ENCODE data around the gene OVAAL. TPM values are rescaled to one million over a fixed set of nuclear protein-coding genes. Genes with fewer than 3 reads are reported as not detected.

The OVAAL gene
- total RNA-seq, 3 donors from 2014 or later (not counting 1 experiment from before 2014, with no cell fraction given), result not detected

DNA sequence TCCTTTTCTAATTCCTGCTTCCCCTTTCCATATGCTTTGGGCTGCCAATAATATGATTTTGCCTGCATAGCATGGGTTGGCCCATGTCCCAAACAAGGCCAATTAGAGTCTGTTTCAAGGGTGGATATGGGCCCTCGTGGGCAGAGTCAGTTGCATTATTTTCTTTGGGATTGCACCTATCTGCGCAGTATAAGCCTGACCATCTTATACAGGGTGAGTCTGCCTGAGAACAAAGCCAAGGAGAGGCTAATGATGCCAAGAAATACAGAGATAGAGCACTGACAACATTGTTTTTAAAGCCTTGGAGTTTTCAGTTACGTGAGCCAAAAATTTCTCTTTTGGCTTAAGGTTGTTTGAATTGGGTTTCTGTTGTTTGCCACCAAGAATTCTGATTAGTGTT is 18.6 kb downstream of the OVAAL start:
- Mint-ChIP-seq H3K36me3 (no peaks in the 10 kb centered on the region), H3K27me3 (ENCODE audit: low read depth in 2 of 2) (peaks cover 6 to 9% of the 10 kb centered on the region in 2 donors), H3K27ac (no peak overlapping the region), H3K9me3 (no peaks in the 10 kb centered on the region), H3K4me1 (no peaks in the 10 kb centered on the region), H3K4me3 (no peak overlapping the region)
- TF ChIP-seq, protein P1, sequence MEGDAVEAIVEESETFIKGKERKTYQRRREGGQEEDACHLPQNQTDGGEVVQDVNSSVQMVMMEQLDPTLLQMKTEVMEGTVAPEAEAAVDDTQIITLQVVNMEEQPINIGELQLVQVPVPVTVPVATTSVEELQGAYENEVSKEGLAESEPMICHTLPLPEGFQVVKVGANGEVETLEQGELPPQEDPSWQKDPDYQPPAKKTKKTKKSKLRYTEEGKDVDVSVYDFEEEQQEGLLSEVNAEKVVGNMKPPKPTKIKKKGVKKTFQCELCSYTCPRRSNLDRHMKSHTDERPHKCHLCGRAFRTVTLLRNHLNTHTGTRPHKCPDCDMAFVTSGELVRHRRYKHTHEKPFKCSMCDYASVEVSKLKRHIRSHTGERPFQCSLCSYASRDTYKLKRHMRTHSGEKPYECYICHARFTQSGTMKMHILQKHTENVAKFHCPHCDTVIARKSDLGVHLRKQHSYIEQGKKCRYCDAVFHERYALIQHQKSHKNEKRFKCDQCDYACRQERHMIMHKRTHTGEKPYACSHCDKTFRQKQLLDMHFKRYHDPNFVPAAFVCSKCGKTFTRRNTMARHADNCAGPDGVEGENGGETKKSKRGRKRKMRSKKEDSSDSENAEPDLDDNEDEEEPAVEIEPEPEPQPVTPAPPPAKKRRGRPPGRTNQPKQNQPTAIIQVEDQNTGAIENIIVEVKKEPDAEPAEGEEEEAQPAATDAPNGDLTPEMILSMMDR (IDR thresholded peaks at IDR 0.05), result no peak
- H3K36me3 ChIP-seq (ENCODE audit: control insufficient read depth, insufficient read depth, low read length), result no peaks in the 10 kb centered on the region
- H3K27me3 ChIP-seq (ENCODE audit: control insufficient read depth, insufficient read depth, low read length), result no peaks in the 10 kb centered on the region
- H3K27ac ChIP-seq (ENCODE audit: low read length), result no peak overlapping the region
- no peaks in the 10 kb centered on the region for H3K4me1 ChIP-seq (ENCODE audit: control insufficient read depth, insufficient read depth, low read length)
- DNase-seq (no peak), ATAC-seq (no peak)
- intact Hi-C loops (cut with micrococcal nuclease), result no loop called here
- H3K4me3 ChIP-seq (ENCODE audit: low read length), result no peak overlapping the region
- no peaks in the 10 kb centered on the region for H3K9me3 ChIP-seq (ENCODE audit: control insufficient read depth, insufficient read depth, low read length)
- WGBS (ENCODE audit: insufficient coverage), result 82% methylated on average over 3 of the region's 3 CpGs

GRCh38 chr1:180579961-180580611 is 21.3 kb downstream of the OVAAL start:
- DNase-seq, result no peak
- Mint-ChIP-seq H3K27me3 (ENCODE audit: low read depth in 2 of 2) (no peaks in the 10 kb centered on the region), H3K4me3 (no peak overlapping the region), H3K4me1 (no peaks in the 10 kb centered on the region), H3K36me3 (no peaks in the 10 kb centered on the region), H3K27ac (no peak overlapping the region), H3K9me3 (no peaks in the 10 kb centered on the region)
- Histone ChIP-seq H3K27ac (ENCODE audit: low read length) (no peak overlapping the region), H3K4me3 (ENCODE audit: low read length) (no peak overlapping the region), H3K9me3 (ENCODE audit: control insufficient read depth, insufficient read depth, low read length) (no peaks in the 10 kb centered on the region), H3K27me3 (ENCODE audit: control insufficient read depth, insufficient read depth, low read length) (no peaks in the 10 kb centered on the region), H3K4me1 (ENCODE audit: control insufficient read depth, insufficient read depth, low read length) (no peaks in the 10 kb centered on the region), H3K36me3 (ENCODE audit: control insufficient read depth, insufficient read depth, low read length) (no peaks in the 10 kb centered on the region)
- 95% methylated on average over 5 of the region's 6 CpGs for whole genome bisulfite sequencing (ENCODE audit: insufficient coverage)
- no peak for ATAC-seq
- intact Hi-C loops (cut with micrococcal nuclease), result no loop called here
- TF ChIP-seq, protein P1 (IDR thresholded peaks at IDR 0.05), result no peak

- Histone ChIP-seq H3K4me3 (ENCODE audit: low read length) (no peak overlapping the region), H3K27me3 (ENCODE audit: control insufficient read depth, insufficient read depth, low read length) (no peaks in the 10 kb centered on the region), H3K27ac (ENCODE audit: low read length) (no peak overlapping the region), H3K4me1 (ENCODE audit: control insufficient read depth, insufficient read depth, low read length) (no peaks in the 10 kb centered on the region), H3K9me3 (ENCODE audit: control insufficient read depth, insufficient read depth, low read length) (no peaks in the 10 kb centered on the region), H3K36me3 (ENCODE audit: control insufficient read depth, insufficient read depth, low read length) (no peaks in the 10 kb centered on the region)
- H3K36me3 Mint-ChIP-seq, result no peaks in the 10 kb centered on the region
- no peaks in the 10 kb centered on the region for H3K9me3 Mint-ChIP-seq
- peaks cover 0 to 1% of the 10 kb centered on the region in 2 donors for H3K27me3 Mint-ChIP-seq (ENCODE audit: low read depth in 2 of 2)
- TF ChIP-seq, protein P1 (IDR thresholded peaks at IDR 0.05), result no peak
- DNase-seq (no peak), ATAC-seq (no peak)
- intact Hi-C loops (cut with micrococcal nuclease), result no loop called here
- H3K4me1 Mint-ChIP-seq, result no peaks in the 10 kb centered on the region
- no peak overlapping the region for H3K27ac Mint-ChIP-seq
- 85% methylated on average over 1 of the region's 1 CpG for WGBS (ENCODE audit: insufficient coverage)
- no peak overlapping the region for H3K4me3 Mint-ChIP-seq
These were observed 22.9 kb downstream of the OVAAL start for GRCh38 chr1:180581635-180582039.

DNA sequence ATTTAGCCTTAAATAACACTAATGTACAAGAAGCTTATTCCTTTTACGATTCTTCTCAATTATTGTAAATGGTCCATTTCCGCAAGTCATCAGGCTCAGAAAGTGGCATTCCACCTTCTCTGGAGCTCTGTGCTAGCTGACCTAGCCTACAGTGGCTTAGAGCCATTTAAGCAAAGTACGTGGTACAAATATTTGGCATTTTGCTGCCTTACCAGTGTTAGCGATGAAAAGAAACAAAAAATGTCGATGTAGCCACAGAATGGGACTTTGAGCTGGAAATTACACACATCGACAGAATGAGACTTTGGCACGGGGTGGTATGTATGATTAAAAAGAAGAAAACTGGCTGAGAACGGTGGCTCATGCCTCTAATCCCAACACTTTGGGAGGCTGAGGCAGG is 26.1 kb downstream of the OVAAL start:
- Mint-ChIP-seq H3K27ac (no peak overlapping the region), H3K27me3 (ENCODE audit: low read depth in 2 of 2) (peaks cover 4 to 5% of the 10 kb centered on the region in 2 donors), H3K4me3 (no peak overlapping the region), H3K9me3 (peaks cover 0 to 2% of the 10 kb centered on the region in 2 donors), H3K36me3 (no peaks in the 10 kb centered on the region), H3K4me1 (no peaks in the 10 kb centered on the region)
- TF ChIP-seq, protein P1 (IDR thresholded peaks at IDR 0.05), result no peak
- Histone ChIP-seq H3K27me3 (ENCODE audit: control insufficient read depth, insufficient read depth, low read length) (no peaks in the 10 kb centered on the region), H3K36me3 (ENCODE audit: control insufficient read depth, insufficient read depth, low read length) (no peaks in the 10 kb centered on the region), H3K4me1 (ENCODE audit: control insufficient read depth, insufficient read depth, low read length) (no peaks in the 10 kb centered on the region), H3K4me3 (ENCODE audit: low read length) (no peak overlapping the region), H3K27ac (ENCODE audit: low read length) (no peak overlapping the region), H3K9me3 (ENCODE audit: control insufficient read depth, insufficient read depth, low read length) (no peaks in the 10 kb centered on the region)
- 89% methylated on average over 8 of the region's 8 CpGs for WGBS (ENCODE audit: insufficient coverage)
- DNase-seq (no peak), ATAC-seq (no peak)
- intact Hi-C loops (cut with micrococcal nuclease), result no loop called here

Measured in natural killer cell (primary cell).